Raji (cell line): ENCODE data around the gene FAM20C.

ENCODE experiments used
- POLR2A ChIP-seq: IDR thresholded peaks from 2 replicates; pipeline ENCODE4 v1.6.1; 2011; ENCODE audit warnings: low read depth, low read length, control low read depth; ENCODE audit not compliant: insufficient read depth

FAM20C gene

GRCh38 chr7:191105-191980 is 1.0 kb upstream of the FAM20C start:
- no peak for TF ChIP-seq POLR2A

DNA sequence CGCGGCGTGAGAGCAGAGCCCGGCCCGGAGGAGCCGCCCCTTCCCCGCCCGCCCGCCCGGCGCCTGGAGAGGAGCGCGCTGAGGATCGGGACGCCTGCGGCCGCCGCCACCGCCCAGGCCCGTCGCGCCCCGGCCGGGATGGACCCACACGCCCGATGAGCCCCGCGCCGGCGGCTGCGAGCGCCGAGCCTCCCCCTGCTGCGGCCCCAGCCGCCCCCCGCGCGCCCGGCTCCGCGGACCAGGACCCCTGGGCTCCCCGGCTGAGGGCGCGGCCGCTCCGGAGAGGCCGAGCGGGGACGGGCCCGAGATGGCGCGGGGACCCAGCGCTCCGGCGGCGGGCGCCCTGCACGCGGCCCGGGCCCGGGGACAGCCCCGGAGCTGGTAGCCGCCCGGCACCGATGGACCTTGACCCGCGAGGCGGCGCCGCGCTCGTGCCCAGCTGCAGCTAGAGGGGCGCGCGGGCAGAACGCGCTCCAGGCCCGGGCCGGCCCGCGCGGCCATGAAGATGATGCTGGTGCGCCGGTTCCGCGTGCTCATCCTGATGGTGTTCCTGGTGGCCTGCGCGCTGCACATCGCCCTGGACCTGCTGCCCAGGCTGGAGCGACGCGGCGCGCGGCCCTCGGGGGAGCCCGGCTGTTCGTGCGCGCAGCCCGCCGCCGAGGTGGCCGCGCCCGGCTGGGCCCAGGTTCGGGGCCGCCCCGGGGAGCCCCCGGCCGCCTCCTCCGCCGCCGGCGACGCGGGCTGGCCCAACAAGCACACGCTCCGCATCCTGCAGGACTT is 520 bp downstream of the FAM20C start:
- TF ChIP-seq POLR2A: no peak

DNA sequence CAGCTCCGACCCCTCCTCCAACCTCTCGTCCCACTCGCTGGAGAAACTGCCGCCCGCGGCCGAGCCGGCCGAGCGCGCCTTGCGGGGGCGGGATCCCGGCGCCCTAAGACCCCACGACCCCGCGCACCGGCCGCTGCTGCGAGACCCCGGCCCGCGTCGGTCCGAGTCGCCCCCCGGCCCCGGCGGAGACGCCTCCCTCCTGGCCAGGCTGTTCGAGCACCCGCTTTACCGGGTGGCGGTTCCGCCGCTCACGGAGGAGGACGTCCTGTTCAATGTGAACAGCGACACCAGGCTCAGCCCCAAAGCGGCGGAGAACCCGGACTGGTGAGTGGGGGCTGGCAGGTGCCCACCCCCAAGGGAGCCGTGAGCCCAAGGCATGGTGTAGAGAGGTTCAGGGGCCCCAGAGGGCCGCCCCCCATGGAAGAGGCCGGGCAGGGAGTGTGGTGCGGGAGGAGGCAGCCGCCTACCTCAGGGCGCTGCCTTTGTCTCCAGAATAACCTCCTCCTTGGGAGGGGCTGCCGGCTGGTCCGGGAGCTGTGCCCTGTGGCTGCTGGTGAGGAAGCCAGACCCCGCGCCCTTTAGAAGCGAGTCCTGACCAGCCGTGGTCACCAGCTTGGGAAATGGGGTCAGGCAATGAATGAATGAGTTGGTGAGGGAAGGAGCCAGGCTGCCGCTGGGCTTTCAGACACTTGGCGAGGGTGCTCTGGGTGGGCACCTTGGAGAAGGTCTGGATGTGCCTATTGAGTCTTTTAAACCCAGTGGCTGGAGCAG is 1.3 kb downstream of the FAM20C start:
- no peak for TF ChIP-seq POLR2A

DNA sequence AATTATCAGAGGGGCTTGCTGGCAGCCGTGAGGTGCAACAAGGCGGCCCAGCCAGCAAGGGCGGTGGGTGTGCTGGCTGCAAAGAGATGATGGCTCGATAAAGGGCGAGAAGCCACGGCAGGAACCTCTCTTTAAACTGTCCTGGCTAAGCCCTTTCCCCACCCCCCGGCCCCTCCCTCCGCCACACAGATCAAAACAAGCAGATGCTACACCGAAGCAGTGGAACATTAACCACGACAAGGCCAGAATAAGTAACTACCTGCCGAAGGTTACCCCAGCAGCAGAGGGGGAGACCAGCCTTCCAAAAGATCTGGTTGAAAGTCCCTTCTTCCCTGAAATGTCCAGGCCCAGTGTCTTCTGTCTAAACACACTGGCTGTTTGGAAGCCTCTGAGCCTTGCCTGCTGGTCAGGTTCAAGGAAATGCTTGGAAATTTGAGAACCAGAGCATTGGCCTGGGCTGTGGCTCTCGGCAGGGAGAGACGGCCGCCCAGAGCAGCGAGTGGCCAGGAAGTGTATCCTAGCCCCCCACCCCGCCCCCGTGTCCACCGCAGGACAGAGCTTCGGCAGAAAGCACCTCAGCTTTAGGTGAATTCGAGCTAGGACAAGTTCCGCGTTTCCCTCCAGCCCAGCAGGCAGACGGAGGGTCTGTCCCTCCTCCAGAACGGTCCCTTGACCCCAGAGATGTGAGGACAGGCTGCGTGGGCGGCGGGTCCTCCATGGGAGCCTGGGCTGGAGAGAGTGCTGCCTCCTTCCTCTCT is 2.1 kb downstream of the FAM20C start:
- no peak for TF ChIP-seq POLR2A

DNA sequence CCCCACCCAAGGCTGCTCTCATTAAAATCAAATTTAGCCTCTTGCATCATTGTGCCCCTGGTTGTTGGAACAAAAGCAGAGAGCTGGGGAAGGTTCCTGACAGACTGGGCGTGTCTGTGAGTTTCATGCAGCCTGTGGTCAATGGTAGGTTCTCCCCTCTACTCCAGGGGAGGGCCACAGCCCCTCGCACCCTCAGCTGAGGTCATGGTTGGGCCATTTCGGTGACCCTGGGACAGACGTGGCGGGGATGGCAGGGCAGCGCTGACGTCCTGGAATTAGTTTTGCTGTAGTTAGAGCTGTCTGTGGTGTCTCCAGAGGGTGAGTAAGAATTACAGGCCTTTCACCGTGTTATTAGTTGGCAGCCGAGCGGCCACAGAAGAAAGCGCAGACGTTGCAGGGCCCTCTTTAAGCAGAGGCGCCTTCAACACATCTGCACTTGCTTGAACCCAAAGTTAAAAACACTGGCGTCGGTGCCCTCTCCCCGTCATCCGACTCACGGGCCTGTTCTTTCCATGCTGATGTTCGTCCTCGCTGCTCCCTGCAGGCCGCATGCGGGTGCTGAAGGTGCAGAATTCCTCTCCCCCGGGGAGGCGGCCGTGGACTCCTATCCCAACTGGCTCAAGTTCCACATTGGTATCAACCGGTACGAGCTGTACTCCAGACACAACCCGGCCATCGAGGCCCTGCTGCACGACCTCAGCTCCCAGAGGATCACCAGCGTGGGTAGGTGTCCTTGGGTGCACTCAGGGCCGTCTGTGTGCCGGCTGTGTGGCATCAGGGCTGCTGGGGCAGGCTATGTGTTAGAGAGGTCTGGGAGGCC is 2.8 kb downstream of the FAM20C start:
- no peak for TF ChIP-seq POLR2A

- TF ChIP-seq POLR2A: no peak
These were observed 3.4 kb downstream of the FAM20C start for GRCh38 chr7:195830-196128.

DNA sequence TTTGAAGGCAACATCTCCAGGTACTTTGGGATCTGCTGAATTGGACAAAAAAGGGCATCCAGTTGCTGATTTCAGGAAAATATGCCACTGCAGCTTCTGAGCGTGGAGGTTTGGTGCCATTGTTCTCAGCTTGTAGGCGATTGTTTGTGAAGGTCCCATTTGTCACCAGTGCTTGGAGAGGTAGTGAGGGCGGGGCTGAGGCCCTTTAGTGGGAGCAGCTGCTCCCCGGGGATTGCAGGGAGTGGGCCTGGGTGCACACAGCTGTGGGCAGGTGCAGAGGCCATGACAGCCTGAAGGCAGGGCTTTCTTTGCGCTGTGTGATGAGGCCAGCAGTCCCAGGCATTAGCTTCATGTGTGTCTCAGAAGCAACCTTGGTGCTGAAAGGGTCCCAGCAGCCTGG is 3.9 kb downstream of the FAM20C start:
- no peak for TF ChIP-seq POLR2A

GRCh38 chr7:196778-197321 is 4.5 kb downstream of the FAM20C start:
- no peak for TF ChIP-seq POLR2A

- no peak for TF ChIP-seq POLR2A
These were observed 5.3 kb downstream of the FAM20C start for GRCh38 chr7:197413-198335.

DNA sequence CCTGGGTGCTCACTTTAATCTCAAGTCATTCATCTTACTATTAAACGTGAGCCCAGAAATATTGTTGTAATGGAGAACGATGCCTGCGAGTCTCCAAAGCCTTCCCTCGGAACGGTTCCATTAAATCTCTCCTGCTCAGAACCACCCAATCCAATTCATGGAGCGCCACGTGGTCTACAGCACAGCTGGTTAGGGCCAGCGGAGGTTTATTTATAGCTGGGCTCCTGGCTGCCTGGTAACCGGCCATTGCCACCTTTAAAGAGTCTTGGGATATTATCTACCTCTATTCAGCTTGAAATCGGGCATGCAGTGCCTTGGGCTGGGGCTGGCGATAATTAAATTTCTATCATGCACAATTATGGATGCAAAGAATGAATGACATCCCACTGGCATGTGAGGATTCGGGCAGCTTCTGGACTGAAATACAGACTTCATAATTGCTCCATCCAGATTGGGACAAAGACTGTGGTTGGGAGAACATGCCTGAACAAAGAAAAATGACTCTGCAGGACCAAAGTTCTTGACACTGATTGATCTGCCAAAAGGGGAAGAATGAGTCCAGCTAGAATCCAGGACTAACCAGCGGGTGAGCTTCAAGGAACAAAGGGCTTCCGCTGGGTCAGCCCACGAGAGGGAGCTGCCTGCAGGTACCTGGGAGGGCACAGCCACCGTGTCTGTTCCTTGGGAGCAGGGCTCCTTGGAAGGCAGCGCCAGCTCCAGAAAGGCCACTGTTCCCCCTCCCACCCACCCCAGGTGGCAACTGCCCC is 7.3 kb downstream of the FAM20C start:
- TF ChIP-seq POLR2A: no peak

DNA sequence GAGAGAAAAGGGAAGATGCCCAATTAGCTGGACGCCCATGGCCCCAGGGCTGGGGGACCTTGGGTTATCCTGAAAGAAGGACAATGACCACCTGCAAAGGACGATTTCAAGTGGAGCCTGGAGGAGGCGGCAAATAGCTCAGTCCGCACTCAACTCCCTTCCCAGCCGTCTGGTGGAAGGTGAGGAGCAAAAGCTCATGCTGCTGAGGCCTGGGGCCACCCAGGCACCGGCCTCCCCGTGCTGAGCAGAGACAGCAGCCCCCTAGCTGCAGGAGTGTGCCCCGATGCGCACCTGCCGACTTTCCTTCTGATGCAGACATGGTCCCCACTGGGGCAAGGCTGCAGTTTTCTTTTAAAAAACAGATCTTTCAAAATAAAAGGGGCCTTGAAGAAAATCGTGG is 7.9 kb downstream of the FAM20C start:
- no peak for TF ChIP-seq POLR2A

DNA sequence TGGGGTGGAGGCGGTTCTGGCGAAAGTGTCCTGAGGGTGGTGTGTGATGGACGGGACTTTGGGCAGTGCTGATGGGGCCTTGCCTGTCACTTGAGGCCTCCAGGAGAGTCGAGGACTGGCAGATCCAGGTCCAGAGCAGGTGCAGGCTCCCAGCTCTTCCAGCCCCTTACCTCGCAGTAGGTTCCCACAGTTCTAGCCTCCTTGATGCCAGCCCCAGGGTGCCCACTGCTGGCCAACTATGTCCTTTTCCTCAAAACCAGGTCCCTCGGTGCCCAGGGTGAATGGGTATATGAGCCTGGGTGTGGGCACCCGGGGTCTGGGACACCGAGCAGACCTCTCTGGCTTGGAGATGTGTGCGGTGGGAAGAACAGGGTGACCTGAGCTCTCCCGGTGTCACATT is 8.3 kb downstream of the FAM20C start:
- TF ChIP-seq POLR2A: no peak

- no peak for TF ChIP-seq POLR2A
These were observed 12.0 kb downstream of the FAM20C start for GRCh38 chr7:204326-204725.
